ENCODE results near the gene POLR2I. TPM values are rescaled to one million over a fixed set of nuclear protein-coding genes. Genes with fewer than 3 reads are reported as not detected.

The POLR2I gene
- total and polyA plus RNA-seq, 7 donors: 39.9 to 118 (median 72.8) TPM

GRCh38 chr19:36141039-36141927, 26.6 kb upstream of the POLR2I start:
- Histone ChIP-seq H3K27me3 (no peaks in the 10 kb centered on the region), H3K4me3 (peak overlapping the region; percentile 56 to 94 (median 82)), H3K27ac (peak overlapping the region; percentile 89 to 100 (median 98)), H3K9me3 (no peaks in the 10 kb centered on the region), H3K4me1 (peaks cover 0 to 27% (median 24%) of the 10 kb centered on the region in 4 donors), H3K36me3 (peaks cover 32 to 40% (median 35%) of the 10 kb centered on the region in 4 donors)
- intact Hi-C loops (cut with DNase I): loop anchor here (5.0 kb wide), 1 partner anchor 384 kb away; the partner anchor contains the start of genes HSPB6 and PROSER3
- DNase-seq: peak; percentile 93
- no peak for TF ChIP-seq EP300 (IDR thresholded peaks at IDR 0.05)
- TF ChIP-seq POLR2A (IDR thresholded peaks at IDR 0.05): no peak
- TF ChIP-seq, protein P1, sequence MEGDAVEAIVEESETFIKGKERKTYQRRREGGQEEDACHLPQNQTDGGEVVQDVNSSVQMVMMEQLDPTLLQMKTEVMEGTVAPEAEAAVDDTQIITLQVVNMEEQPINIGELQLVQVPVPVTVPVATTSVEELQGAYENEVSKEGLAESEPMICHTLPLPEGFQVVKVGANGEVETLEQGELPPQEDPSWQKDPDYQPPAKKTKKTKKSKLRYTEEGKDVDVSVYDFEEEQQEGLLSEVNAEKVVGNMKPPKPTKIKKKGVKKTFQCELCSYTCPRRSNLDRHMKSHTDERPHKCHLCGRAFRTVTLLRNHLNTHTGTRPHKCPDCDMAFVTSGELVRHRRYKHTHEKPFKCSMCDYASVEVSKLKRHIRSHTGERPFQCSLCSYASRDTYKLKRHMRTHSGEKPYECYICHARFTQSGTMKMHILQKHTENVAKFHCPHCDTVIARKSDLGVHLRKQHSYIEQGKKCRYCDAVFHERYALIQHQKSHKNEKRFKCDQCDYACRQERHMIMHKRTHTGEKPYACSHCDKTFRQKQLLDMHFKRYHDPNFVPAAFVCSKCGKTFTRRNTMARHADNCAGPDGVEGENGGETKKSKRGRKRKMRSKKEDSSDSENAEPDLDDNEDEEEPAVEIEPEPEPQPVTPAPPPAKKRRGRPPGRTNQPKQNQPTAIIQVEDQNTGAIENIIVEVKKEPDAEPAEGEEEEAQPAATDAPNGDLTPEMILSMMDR (IDR thresholded peaks at IDR 0.05): no peak
- peak; percentile 79 to 94 (median 86) for TF ChIP-seq POLR2AphosphoS5 (IDR thresholded peaks at IDR 0.05)
- WGBS, 2 donors: 22 to 23% methylated on average over 42 of the region's 42 CpGs

- H3K4me3 ChIP-seq: peak overlapping the region; percentile 56 to 94 (median 82)
- H3K9me3 ChIP-seq: no peaks in the 10 kb centered on the region
- H3K27me3 ChIP-seq: no peaks in the 10 kb centered on the region
- H3K36me3 ChIP-seq: peaks cover 24 to 32% (median 27%) of the 10 kb centered on the region in 4 donors
- peaks cover 0 to 30% (median 25%) of the 10 kb centered on the region in 4 donors for H3K4me1 ChIP-seq
- peak overlapping the region; percentile 89 to 100 (median 98) for H3K27ac ChIP-seq
- WGBS, 2 donors: 0% methylated on average over 31 of the region's 31 CpGs
- intact Hi-C loops (cut with DNase I): loop anchor here (1.0 to 5.0 kb wide), 2 partner anchors 12 to 383 kb away; partner anchors contain the start of genes COX7A1, HSPB6 and PROSER3
- peak; percentile 78 for DNase-seq
- TF ChIP-seq, protein P1 (IDR thresholded peaks at IDR 0.05): no peak
- TF ChIP-seq EP300 (IDR thresholded peaks at IDR 0.05) (no peak), POLR2A (IDR thresholded peaks at IDR 0.05) (no peak), POLR2AphosphoS5 (IDR thresholded peaks at IDR 0.05) (no peak)
Observed at GRCh38 chr19:36140304-36141038, 25.8 kb upstream of the POLR2I start.

- Histone ChIP-seq H3K4me1 (peaks cover 0 to 30% (median 25%) of the 10 kb centered on the region in 4 donors), H3K27me3 (no peaks in the 10 kb centered on the region), H3K36me3 (peaks cover 17 to 25% (median 20%) of the 10 kb centered on the region in 4 donors), H3K27ac (peak within 1 kb of the TSS; percentile 89 to 100 (median 98)), H3K9me3 (no peaks in the 10 kb centered on the region), H3K4me3 (peak within 1 kb of the TSS; percentile 56 to 94 (median 82))
- peak; percentile 99 for DNase-seq
- 1% methylated on average over 75 of the region's 75 CpGs for WGBS, 2 donors
- intact Hi-C loops (cut with DNase I): loop anchor here (1.0 to 5.0 kb wide), 2 partner anchors 13 to 382 kb away; partner anchors contain the start of genes COX7A1, HSPB6 and PROSER3
- TF ChIP-seq EP300 (IDR thresholded peaks at IDR 0.05) (peak in 1 of 4 donors; percentile 17), POLR2A (IDR thresholded peaks at IDR 0.05) (peak; percentile 96 to 97), POLR2AphosphoS5 (IDR thresholded peaks at IDR 0.05) (peak; percentile 95 to 99 (median 98))
- TF ChIP-seq, protein P1 (IDR thresholded peaks at IDR 0.05): no peak
Observed at GRCh38 chr19:36139473-36140303, 25.0 kb upstream of the POLR2I start, which contains the start of gene CAPNS1. TSS of gene CAPNS1 (plus strand) at chr19:36140066. CDS start at chr19:36141012, 946 bp downstream.

GRCh38 chr19:36139120-36139472, 24.4 kb upstream of the POLR2I start:
- 32 to 56% methylated on average over 7 of the region's 7 CpGs for WGBS, 2 donors
- H3K4me1 ChIP-seq: peaks cover 0 to 30% (median 25%) of the 10 kb centered on the region in 4 donors

More at GRCh38 chr19:36139120-36139472, 24.4 kb upstream of the POLR2I start:
- DNase-seq: no peak
- TF ChIP-seq EP300 (IDR thresholded peaks at IDR 0.05) (no peak), POLR2AphosphoS5 (IDR thresholded peaks at IDR 0.05) (no peak), POLR2A (IDR thresholded peaks at IDR 0.05) (no peak)
- TF ChIP-seq, protein P1 (IDR thresholded peaks at IDR 0.05): no peak
- Histone ChIP-seq H3K9me3 (no peaks in the 10 kb centered on the region), H3K27me3 (no peaks in the 10 kb centered on the region), H3K27ac (peak overlapping the region; percentile 89 to 100 (median 98)), H3K36me3 (peaks cover 11 to 19% (median 14%) of the 10 kb centered on the region in 4 donors), H3K4me3 (peak overlapping the region; percentile 56 to 94 (median 82))
- intact Hi-C loops (cut with DNase I): no loop called here

Data from sigmoid colon (tissue), 7 donors.